ENCODE results near the gene KRTAP2-4. TPM values are rescaled to one million over a fixed set of nuclear protein-coding genes. Genes with fewer than 3 reads are reported as not detected.
"Not testable (repeated sequence)": the region's sequence is repeated elsewhere in the genome, so short reads cannot be mapped to it uniquely, and the experiment has no call there.

Gene KRTAP2-4
- polyA plus RNA-seq, 1 experiment, result not detected

GRCh38 chr17:41058741-41059140 lies 6.9 kb downstream of the KRTAP2-4 start:
- no peak for DNase-seq (ENCODE audit: low read depth)
- POLR2A ChIA-PET, result interaction anchor here (0.5 to 0.9 kb wide), 5 partner anchors 9 to 319 kb away, joined by 3 to 5 read pairs (median 4); no protein-coding TSS in a partner anchor

DNA sequence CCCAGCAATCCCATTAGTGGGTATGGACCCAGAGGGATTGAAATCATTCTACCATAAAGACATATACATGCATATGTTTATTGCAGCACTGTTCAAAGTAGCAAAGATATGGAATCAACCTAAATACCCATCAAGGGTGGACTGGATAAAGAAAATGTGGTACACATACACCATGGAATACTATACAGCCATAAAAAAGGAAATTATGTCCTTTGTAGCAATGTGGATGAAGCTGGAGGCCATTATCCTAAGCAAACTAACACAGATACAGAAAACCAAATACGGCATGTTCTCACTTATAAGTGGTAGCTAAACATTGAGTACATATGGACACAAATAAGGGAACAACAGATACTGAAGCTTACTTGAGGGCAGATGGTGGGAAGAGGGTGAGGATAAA lies 8.1 kb downstream of the KRTAP2-4 start:
- no peak overlapping the region for H3K4me3 ChIP-seq (ENCODE audit: low read depth, low read length)
- TF ChIP-seq, protein P1, sequence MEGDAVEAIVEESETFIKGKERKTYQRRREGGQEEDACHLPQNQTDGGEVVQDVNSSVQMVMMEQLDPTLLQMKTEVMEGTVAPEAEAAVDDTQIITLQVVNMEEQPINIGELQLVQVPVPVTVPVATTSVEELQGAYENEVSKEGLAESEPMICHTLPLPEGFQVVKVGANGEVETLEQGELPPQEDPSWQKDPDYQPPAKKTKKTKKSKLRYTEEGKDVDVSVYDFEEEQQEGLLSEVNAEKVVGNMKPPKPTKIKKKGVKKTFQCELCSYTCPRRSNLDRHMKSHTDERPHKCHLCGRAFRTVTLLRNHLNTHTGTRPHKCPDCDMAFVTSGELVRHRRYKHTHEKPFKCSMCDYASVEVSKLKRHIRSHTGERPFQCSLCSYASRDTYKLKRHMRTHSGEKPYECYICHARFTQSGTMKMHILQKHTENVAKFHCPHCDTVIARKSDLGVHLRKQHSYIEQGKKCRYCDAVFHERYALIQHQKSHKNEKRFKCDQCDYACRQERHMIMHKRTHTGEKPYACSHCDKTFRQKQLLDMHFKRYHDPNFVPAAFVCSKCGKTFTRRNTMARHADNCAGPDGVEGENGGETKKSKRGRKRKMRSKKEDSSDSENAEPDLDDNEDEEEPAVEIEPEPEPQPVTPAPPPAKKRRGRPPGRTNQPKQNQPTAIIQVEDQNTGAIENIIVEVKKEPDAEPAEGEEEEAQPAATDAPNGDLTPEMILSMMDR (IDR thresholded peaks at IDR 0.05; ENCODE audit: insufficient read depth, low read depth, low read length), result no peak
- no peak for DNase-seq (ENCODE audit: low read depth)
- no peaks in the 10 kb centered on the region for H3K27me3 ChIP-seq (ENCODE audit: control insufficient read depth, insufficient read depth, low read length)
- ChIA-PET POLR2A (interaction anchor here (0.7 kb wide), 1 partner anchor 56 kb away, joined by 4 read pairs; no protein-coding TSS in a partner anchor), CTCF (interaction anchor here (0.6 to 1.9 kb wide), 2 partner anchors 19 to 148 kb away, joined by 3 to 7 read pairs; no protein-coding TSS in a partner anchor)
- no peaks in the 10 kb centered on the region; the same call in 1 of the 2 replicates for H3K36me3 ChIP-seq (ENCODE audit: control insufficient read depth, insufficient read depth, low read length)

More at GRCh38 chr17:41058741-41059140, 6.9 kb downstream of the KRTAP2-4 start:
- no peaks in the 10 kb centered on the region for H3K27me3 ChIP-seq (ENCODE audit: control insufficient read depth, insufficient read depth, low read length)
- H3K36me3 ChIP-seq (ENCODE audit: control insufficient read depth, insufficient read depth, low read length), result no peaks in the 10 kb centered on the region; the same call in 1 of the 2 replicates
- TF ChIP-seq, protein P1 (IDR thresholded peaks at IDR 0.05; ENCODE audit: insufficient read depth, low read depth, low read length), result no peak
- no peak overlapping the region for H3K4me3 ChIP-seq (ENCODE audit: low read depth, low read length)
- CTCF ChIA-PET, result interaction anchor here (0.5 to 1.9 kb wide), 7 partner anchors 32 to 296 kb away, joined by 3 to 7 read pairs (median 3); partner anchors contain the start of gene KRTAP1-5

GRCh38 chr17:41055130-41055529 lies 10.5 kb downstream of the KRTAP2-4 start, which contains the start of gene KRTAP2-2:
Gene KRTAP2-2, minus strand, starts transcription at chr17:41055230. Its CDS starts 19 bp downstream, at chr17:41055211.
- H3K36me3 ChIP-seq (ENCODE audit: control insufficient read depth, insufficient read depth, low read length); H3K4me3 ChIP-seq (ENCODE audit: low read depth, low read length); H3K27me3 ChIP-seq (ENCODE audit: control insufficient read depth, insufficient read depth, low read length); DNase-seq (ENCODE audit: low read depth); POLR2A ChIA-PET: not testable (repeated sequence)
- CTCF ChIA-PET, result interaction anchor here (1.5 kb wide), 1 partner anchor 594 kb away, joined by 5 read pairs; no protein-coding TSS in a partner anchor

GRCh38 chr17:41054556-41054955 lies 11.1 kb downstream of the KRTAP2-4 start:
- H3K27me3 ChIP-seq (ENCODE audit: control insufficient read depth, insufficient read depth, low read length); DNase-seq (ENCODE audit: low read depth); H3K4me3 ChIP-seq (ENCODE audit: low read depth, low read length); CTCF ChIA-PET; H3K36me3 ChIP-seq (ENCODE audit: control insufficient read depth, insufficient read depth, low read length); POLR2A ChIA-PET: not testable (repeated sequence)

DNA sequence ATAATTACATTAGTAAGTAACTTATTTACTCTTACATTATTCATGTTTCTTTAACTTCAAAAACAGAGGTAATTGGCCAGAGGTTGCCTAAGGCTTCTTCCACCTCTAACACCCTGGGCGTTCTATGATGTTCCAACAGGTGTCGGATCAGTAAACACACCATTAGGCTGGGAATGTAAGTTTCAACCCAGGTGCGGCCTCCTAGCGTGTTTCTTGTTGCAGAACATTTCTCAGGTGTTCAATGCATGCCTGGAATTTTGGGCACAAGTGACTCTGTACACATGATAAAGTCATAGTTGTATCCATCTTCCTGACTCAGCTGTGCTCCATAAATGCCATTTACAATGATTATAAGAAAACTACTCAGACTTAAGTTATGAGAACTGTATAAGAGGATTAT lies 11.7 kb downstream of the KRTAP2-4 start:
- CTCF ChIA-PET, result no interaction called here
- DNase-seq (ENCODE audit: low read depth), result no peak
- H3K4me3 ChIP-seq (ENCODE audit: low read depth, low read length), result no peak overlapping the region
- TF ChIP-seq, protein P1 (IDR thresholded peaks at IDR 0.05; ENCODE audit: insufficient read depth, low read depth, low read length), result no peak
- H3K36me3 ChIP-seq (ENCODE audit: control insufficient read depth, insufficient read depth, low read length), result no peaks in the 10 kb centered on the region; the same call in 1 of the 2 replicates
- no peaks in the 10 kb centered on the region for H3K27me3 ChIP-seq (ENCODE audit: control insufficient read depth, insufficient read depth, low read length)
- POLR2A ChIA-PET, result no interaction called here

DNA sequence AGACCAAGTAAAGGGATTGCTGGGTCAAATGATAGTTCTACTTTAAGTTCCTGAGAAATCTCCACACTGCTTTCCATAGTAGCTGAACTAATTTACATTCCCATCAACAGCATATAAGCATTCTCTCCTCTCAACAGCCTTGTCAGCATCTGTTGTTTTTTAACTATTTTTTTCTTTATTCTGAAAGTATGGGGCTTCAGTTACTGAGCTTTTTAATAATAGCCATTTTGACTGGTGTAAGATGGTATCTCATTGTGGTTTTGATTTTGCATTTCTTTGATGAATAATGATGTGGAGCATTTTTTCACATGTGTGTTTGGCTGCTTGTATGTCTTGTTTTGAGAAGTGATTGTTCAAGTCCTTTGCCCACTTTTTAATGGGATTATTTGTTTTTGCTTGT lies 13.1 kb downstream of the KRTAP2-4 start:
- POLR2A ChIA-PET, result no interaction called here
- no peaks in the 10 kb centered on the region for H3K27me3 ChIP-seq (ENCODE audit: control insufficient read depth, insufficient read depth, low read length)
- TF ChIP-seq, protein P1 (IDR thresholded peaks at IDR 0.05; ENCODE audit: insufficient read depth, low read depth, low read length), result no peak
- CTCF ChIA-PET, result no interaction called here
- no peak for DNase-seq (ENCODE audit: low read depth)
- no peak overlapping the region for H3K4me3 ChIP-seq (ENCODE audit: low read depth, low read length)
- no peaks in the 10 kb centered on the region for H3K36me3 ChIP-seq (ENCODE audit: control insufficient read depth, insufficient read depth, low read length)
